ENCODE results near the gene TTC38.

Gene TTC38

GRCh38 chr22:46289244-46289891, 21.6 kb downstream of the TTC38 start:
- Histone ChIP-seq H2AFZ (ENCODE audit: low read length, unreplicated experiment) (no peak overlapping the region), H3K4me3 (ENCODE audit: low read depth, low read length) (no peak overlapping the region), H3K27ac (ENCODE audit: low read depth, low read length) (no peak overlapping the region), H3K79me2 (ENCODE audit: control insufficient read depth, insufficient read depth, low read length, unreplicated experiment) (no peaks in the 10 kb centered on the region), H3K4me1 (ENCODE audit: control insufficient read depth, insufficient read depth, low read length, unreplicated experiment) (no peaks in the 10 kb centered on the region), H3K36me3 (ENCODE audit: insufficient read depth, low read length) (no peaks in the 10 kb centered on the region), H3K27me3 (ENCODE audit: insufficient read depth, low read length) (no peaks in the 10 kb centered on the region)

DNA sequence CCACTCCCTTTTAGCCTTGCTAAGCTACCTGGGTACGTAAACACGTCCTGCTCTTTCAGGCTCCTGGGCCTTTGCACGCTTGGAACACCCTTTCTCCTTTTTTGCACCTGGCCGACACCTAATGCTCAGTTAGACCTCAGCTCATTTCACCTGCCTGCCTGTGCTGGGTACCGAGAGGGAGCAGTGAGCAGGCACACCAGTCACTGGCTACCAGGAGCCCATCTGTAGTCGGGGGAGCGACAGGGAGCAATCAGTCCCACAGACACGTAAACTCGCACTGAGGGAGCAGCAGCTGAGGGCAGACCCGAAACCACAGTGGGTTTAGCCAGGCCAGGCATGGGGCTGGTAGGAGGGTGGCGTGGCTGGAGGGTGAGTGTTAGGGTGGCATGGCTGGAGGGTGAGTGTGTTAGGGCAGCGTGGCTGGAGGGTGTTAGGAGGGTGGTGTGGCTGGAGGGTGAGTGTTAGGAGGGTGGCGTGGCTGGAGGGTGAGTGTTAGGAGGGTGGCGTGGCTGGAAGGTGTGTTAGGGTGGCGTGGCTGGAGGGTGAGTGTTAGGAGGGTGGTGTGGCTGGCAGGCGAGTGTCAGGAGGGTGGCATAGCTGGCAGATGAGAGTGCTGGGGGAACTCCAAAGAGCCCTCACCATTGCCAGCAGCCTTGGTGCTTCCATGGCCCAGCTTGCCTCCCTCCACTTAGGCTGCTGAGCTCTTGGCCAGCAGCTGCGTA, 22.5 kb downstream of the TTC38 start:
- Histone ChIP-seq H3K27me3 (ENCODE audit: insufficient read depth, low read length) (no peaks in the 10 kb centered on the region), H3K4me1 (ENCODE audit: control insufficient read depth, insufficient read depth, low read length, unreplicated experiment) (peaks cover under 1% of the 10 kb centered on the region), H3K36me3 (ENCODE audit: insufficient read depth, low read length) (no peaks in the 10 kb centered on the region), H3K27ac (ENCODE audit: low read depth, low read length) (no peak overlapping the region), H3K79me2 (ENCODE audit: control insufficient read depth, insufficient read depth, low read length, unreplicated experiment) (no peaks in the 10 kb centered on the region), H2AFZ (ENCODE audit: low read length, unreplicated experiment) (no peak overlapping the region), H3K4me3 (ENCODE audit: low read depth, low read length) (no peak overlapping the region)

DNA sequence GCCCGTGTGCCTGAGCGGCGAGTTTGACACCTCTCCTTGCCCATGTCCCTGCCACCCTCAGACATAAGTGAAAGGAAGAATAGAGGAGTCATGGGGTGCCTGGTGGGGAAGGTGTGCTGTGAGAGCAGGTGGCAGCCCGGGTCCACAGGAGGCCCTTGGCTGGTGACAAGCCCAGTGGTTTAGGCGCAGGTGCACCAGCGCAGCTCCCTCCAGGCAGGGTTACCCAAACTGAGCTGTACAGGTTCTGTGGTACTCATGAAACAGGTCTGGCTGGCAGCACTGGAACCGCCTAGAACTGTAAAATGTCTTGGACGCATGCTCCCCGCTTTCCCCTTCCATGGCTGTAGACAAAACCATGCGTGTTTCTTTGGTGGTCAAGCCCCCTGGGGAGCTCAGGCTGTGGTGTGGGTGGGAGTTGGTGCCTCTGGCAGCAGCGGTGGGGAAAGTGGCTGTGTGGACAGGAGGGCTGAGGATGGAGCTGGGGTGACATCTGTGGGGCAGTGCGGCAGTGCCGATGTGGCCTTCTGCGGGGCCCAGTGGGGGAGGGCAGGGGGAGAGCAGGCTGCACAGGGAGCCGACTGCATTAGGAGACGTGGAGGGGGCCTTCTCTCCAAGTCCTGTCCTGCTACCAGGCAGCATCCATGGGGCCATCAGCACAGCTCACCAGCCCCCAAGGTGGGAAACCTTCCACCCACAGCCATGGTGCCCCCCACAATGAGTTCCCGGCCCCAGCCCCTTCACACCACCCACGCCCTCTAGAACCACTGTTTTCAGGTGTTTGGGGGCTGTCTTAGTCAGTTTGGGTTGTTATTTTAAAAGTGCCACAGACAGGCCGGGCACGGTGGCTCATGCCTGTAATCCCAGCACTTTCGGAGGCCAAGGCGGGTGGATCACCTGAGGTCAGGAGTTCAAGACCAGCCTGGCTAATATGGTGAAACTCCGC, 23.3 kb downstream of the TTC38 start:
- Histone ChIP-seq H3K79me2 (ENCODE audit: control insufficient read depth, insufficient read depth, low read length, unreplicated experiment) (no peaks in the 10 kb centered on the region), H2AFZ (ENCODE audit: low read length, unreplicated experiment) (no peak overlapping the region), H3K36me3 (ENCODE audit: insufficient read depth, low read length) (no peaks in the 10 kb centered on the region), H3K27me3 (ENCODE audit: insufficient read depth, low read length) (no peaks in the 10 kb centered on the region), H3K27ac (ENCODE audit: low read depth, low read length) (no peak overlapping the region), H3K4me1 (ENCODE audit: control insufficient read depth, insufficient read depth, low read length, unreplicated experiment) (peaks cover 9% of the 10 kb centered on the region), H3K4me3 (ENCODE audit: low read depth, low read length) (no peak overlapping the region)

DNA sequence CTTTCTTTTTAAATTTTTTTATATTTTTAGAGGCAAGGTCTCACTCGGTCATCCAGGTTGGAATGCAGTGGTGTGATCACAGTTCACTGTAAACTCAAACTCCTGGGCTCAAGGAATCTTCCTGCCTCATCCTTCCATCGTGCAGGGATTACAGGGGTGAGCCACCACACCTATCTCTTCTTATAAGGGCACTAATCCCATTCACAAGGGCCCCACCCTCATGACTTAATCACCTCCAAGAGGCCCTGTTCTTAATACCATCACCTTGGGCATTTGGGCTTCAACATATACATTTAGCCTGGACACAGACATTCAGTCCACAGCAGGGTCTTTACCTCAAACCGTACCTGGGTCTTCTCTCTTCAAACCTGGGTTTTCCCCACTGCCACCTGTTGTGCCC, 24.4 kb downstream of the TTC38 start:
- no peaks in the 10 kb centered on the region for H3K27me3 ChIP-seq (ENCODE audit: insufficient read depth, low read length)
- H3K36me3 ChIP-seq (ENCODE audit: insufficient read depth, low read length) = no peaks in the 10 kb centered on the region
- peaks cover 9% of the 10 kb centered on the region for H3K4me1 ChIP-seq (ENCODE audit: control insufficient read depth, insufficient read depth, low read length, unreplicated experiment)
- no peak overlapping the region for H3K27ac ChIP-seq (ENCODE audit: low read depth, low read length)
- H2AFZ ChIP-seq (ENCODE audit: low read length, unreplicated experiment) = no peak overlapping the region
- peaks cover 2% of the 10 kb centered on the region for H3K79me2 ChIP-seq (ENCODE audit: control insufficient read depth, insufficient read depth, low read length, unreplicated experiment)
- no peak overlapping the region for H3K4me3 ChIP-seq (ENCODE audit: low read depth, low read length)

GRCh38 chr22:46292732-46293131, 24.9 kb downstream of the TTC38 start:
- H3K4me3 ChIP-seq (ENCODE audit: low read depth, low read length) = no peak overlapping the region
- H2AFZ ChIP-seq (ENCODE audit: low read length, unreplicated experiment) = no peak overlapping the region
- peaks cover 7% of the 10 kb centered on the region for H3K79me2 ChIP-seq (ENCODE audit: control insufficient read depth, insufficient read depth, low read length, unreplicated experiment)
- H3K4me1 ChIP-seq (ENCODE audit: control insufficient read depth, insufficient read depth, low read length, unreplicated experiment) = peaks cover 9% of the 10 kb centered on the region
- H3K36me3 ChIP-seq (ENCODE audit: insufficient read depth, low read length) = no peaks in the 10 kb centered on the region
- H3K27me3 ChIP-seq (ENCODE audit: insufficient read depth, low read length) = no peaks in the 10 kb centered on the region
- no peak overlapping the region for H3K27ac ChIP-seq (ENCODE audit: low read depth, low read length)

DNA sequence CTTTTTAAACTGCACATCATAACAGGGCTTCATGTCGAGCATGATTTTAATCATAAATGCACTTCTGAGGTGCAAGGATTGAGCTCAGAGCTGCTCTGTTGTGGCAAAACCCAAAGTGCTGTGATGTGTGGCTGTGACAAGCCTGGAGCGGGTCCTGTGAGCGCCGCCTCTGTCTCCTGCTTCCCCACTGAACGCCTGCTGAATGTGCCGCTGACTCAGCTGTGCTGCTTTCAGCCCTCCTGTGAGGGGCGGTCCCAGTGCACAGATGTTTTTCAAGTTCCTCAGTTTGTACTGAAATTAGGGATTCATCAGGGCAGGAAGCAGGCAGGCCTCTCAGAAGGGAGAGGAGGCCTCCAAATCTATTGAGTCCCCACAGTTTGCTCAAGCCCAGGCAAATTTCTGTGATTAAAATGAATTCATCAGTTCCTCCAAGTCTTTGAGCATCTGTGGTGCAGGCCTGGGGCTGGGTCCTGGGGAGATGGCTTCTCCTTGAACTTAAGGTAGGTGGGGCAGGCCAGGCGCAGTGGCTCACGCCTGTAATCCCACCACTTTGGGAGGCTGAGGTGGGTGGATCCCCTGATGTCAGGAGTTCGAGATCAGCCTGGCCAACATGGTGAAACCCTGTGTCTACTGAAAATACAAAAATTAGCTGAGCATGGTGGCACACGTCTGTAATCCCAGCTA, 25.9 kb downstream of the TTC38 start:
- no peak overlapping the region for H3K4me3 ChIP-seq (ENCODE audit: low read depth, low read length)
- H3K27me3 ChIP-seq (ENCODE audit: insufficient read depth, low read length) = no peaks in the 10 kb centered on the region
- peaks cover 13% of the 10 kb centered on the region for H3K79me2 ChIP-seq (ENCODE audit: control insufficient read depth, insufficient read depth, low read length, unreplicated experiment)
- H3K36me3 ChIP-seq (ENCODE audit: insufficient read depth, low read length) = no peaks in the 10 kb centered on the region
- H3K4me1 ChIP-seq (ENCODE audit: control insufficient read depth, insufficient read depth, low read length, unreplicated experiment) = peaks cover 9% of the 10 kb centered on the region
- H2AFZ ChIP-seq (ENCODE audit: low read length, unreplicated experiment) = no peak overlapping the region
- no peak overlapping the region for H3K27ac ChIP-seq (ENCODE audit: low read depth, low read length)

- Histone ChIP-seq H3K27ac (ENCODE audit: low read depth, low read length) (no peak overlapping the region), H2AFZ (ENCODE audit: low read length, unreplicated experiment) (no peak overlapping the region), H3K36me3 (ENCODE audit: insufficient read depth, low read length) (no peaks in the 10 kb centered on the region), H3K4me1 (ENCODE audit: control insufficient read depth, insufficient read depth, low read length, unreplicated experiment) (peaks cover 9% of the 10 kb centered on the region), H3K4me3 (ENCODE audit: low read depth, low read length) (no peak overlapping the region), H3K79me2 (ENCODE audit: control insufficient read depth, insufficient read depth, low read length, unreplicated experiment) (peaks cover 22% of the 10 kb centered on the region), H3K27me3 (ENCODE audit: insufficient read depth, low read length) (no peaks in the 10 kb centered on the region)
Observed at GRCh38 chr22:46294784-46295183, 27.0 kb downstream of the TTC38 start.

GRCh38 chr22:46295277-46295971, 27.6 kb downstream of the TTC38 start:
- Histone ChIP-seq H2AFZ (ENCODE audit: low read length, unreplicated experiment) (no peak overlapping the region), H3K36me3 (ENCODE audit: insufficient read depth, low read length) (no peaks in the 10 kb centered on the region), H3K27ac (ENCODE audit: low read depth, low read length) (0 out of 2 replicates have a peak overlapping the region, but pooled peaks have one; percentile 25), H3K4me3 (ENCODE audit: low read depth, low read length) (peak overlapping the region; percentile 91), H3K27me3 (ENCODE audit: insufficient read depth, low read length) (no peaks in the 10 kb centered on the region), H3K79me2 (ENCODE audit: control insufficient read depth, insufficient read depth, low read length, unreplicated experiment) (peaks cover 22% of the 10 kb centered on the region), H3K4me1 (ENCODE audit: control insufficient read depth, insufficient read depth, low read length, unreplicated experiment) (peaks cover 9% of the 10 kb centered on the region)

- Histone ChIP-seq H3K4me3 (ENCODE audit: low read depth, low read length) (peak within 1 kb of the TSS; percentile 91), H2AFZ (ENCODE audit: low read length, unreplicated experiment) (peak within 1 kb of the TSS; percentile 10), H3K27me3 (ENCODE audit: insufficient read depth, low read length) (no peaks in the 10 kb centered on the region), H3K27ac (ENCODE audit: low read depth, low read length) (peak within 1 kb of the TSS; percentile 29), H3K4me1 (ENCODE audit: control insufficient read depth, insufficient read depth, low read length, unreplicated experiment) (peaks cover 9% of the 10 kb centered on the region), H3K79me2 (ENCODE audit: control insufficient read depth, insufficient read depth, low read length, unreplicated experiment) (peaks cover 22% of the 10 kb centered on the region), H3K36me3 (ENCODE audit: insufficient read depth, low read length) (no peaks in the 10 kb centered on the region)
Observed at GRCh38 chr22:46296257-46297150, 28.7 kb downstream of the TTC38 start, which contains the start of gene GTSE1. Gene GTSE1, plus strand, starts transcription at chr22:46296870. Its CDS starts 531 bp downstream, at chr22:46297401.

Data from ACC112 (cell line).